ENCODE data around the gene TSSC4.

DNA sequence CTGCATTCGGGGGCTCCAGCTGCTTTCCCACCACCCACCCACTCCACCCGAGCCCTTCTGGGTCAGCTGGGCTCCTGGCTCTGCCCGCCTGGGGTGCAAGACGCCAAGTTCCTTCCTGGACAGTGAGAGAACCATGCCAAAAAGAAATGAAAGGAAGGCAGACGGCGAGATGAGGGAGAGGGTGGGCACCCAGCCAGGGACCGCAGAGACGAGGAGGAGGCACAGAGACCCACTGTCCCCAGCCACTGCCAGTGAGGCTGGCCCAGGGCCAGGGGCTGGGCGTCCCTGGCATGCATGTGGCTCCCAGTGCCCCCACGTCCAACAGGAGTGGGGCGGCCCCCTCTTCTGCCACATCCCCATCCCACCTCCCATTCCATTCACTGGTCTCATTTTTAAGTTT is 34.3 kb upstream of the TSSC4 start:
- TF ChIP-seq, protein P1, sequence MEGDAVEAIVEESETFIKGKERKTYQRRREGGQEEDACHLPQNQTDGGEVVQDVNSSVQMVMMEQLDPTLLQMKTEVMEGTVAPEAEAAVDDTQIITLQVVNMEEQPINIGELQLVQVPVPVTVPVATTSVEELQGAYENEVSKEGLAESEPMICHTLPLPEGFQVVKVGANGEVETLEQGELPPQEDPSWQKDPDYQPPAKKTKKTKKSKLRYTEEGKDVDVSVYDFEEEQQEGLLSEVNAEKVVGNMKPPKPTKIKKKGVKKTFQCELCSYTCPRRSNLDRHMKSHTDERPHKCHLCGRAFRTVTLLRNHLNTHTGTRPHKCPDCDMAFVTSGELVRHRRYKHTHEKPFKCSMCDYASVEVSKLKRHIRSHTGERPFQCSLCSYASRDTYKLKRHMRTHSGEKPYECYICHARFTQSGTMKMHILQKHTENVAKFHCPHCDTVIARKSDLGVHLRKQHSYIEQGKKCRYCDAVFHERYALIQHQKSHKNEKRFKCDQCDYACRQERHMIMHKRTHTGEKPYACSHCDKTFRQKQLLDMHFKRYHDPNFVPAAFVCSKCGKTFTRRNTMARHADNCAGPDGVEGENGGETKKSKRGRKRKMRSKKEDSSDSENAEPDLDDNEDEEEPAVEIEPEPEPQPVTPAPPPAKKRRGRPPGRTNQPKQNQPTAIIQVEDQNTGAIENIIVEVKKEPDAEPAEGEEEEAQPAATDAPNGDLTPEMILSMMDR (IDR thresholded peaks at IDR 0.05; ENCODE audit: low read depth, low read length), result no peak
- no peak for TF ChIP-seq EZH2phosphoT487 (IDR thresholded peaks at IDR 0.05; ENCODE audit: low read depth)
